ENCODE data around the gene MAST4. TPM values are rescaled to one million over a fixed set of nuclear protein-coding genes. Genes with fewer than 3 reads are reported as not detected.

MAST4 gene
- total RNA-seq, 1 experiment from 2014 or later = 10.9 TPM

GRCh38 chr5:66963559-66963971 lies 367.4 kb downstream of the MAST4 start:
- CTCF ChIA-PET = no interaction called here
- Mint-ChIP-seq H3K4me1 (ENCODE audit: low read depth, unreplicated experiment) (peaks cover 9% of the 10 kb centered on the region), H3K4me3 (ENCODE audit: low read depth, unreplicated experiment) (no peak overlapping the region), H3K9me3 (ENCODE audit: low read depth, unreplicated experiment) (no peaks in the 10 kb centered on the region), H3K36me3 (ENCODE audit: insufficient read depth, unreplicated experiment) (no peaks in the 10 kb centered on the region), H3K27me3 (ENCODE audit: unreplicated experiment) (no peaks in the 10 kb centered on the region), H3K27ac (ENCODE audit: unreplicated experiment) (peak overlapping the region; percentile 43)
- peak; percentile 5 for DNase-seq
- TF ChIP-seq, protein P1, sequence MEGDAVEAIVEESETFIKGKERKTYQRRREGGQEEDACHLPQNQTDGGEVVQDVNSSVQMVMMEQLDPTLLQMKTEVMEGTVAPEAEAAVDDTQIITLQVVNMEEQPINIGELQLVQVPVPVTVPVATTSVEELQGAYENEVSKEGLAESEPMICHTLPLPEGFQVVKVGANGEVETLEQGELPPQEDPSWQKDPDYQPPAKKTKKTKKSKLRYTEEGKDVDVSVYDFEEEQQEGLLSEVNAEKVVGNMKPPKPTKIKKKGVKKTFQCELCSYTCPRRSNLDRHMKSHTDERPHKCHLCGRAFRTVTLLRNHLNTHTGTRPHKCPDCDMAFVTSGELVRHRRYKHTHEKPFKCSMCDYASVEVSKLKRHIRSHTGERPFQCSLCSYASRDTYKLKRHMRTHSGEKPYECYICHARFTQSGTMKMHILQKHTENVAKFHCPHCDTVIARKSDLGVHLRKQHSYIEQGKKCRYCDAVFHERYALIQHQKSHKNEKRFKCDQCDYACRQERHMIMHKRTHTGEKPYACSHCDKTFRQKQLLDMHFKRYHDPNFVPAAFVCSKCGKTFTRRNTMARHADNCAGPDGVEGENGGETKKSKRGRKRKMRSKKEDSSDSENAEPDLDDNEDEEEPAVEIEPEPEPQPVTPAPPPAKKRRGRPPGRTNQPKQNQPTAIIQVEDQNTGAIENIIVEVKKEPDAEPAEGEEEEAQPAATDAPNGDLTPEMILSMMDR (IDR thresholded peaks at IDR 0.05; ENCODE audit: unreplicated experiment) = no peak
- intact Hi-C loops (cut with micrococcal nuclease; ENCODE audit: unreplicated experiment) = no loop called here
- no TSS peak for BruUV-seq (replicated peaks)

DNA sequence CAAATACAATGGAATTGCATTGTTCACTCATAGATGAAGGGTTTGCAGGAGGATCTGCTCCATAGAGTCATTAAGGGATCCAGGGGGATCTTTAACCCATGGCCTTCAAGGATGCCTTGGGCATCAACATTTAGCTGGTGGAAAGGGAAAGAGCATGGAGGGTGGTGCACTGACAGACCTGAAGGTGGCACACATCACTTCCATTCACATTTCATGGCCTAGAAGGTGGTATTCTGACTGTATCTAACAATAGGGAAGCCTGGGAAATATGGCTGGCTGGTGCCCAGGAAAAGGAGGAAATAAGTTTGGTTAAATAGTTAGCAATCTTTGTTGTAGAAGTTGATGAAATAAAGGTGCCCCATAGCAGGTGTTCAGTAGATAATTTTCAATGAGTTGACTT lies 370.2 kb downstream of the MAST4 start:
- H3K4me3 Mint-ChIP-seq (ENCODE audit: low read depth, unreplicated experiment) = no peak overlapping the region
- TF ChIP-seq, protein P1 (IDR thresholded peaks at IDR 0.05; ENCODE audit: unreplicated experiment) = no peak
- H3K27me3 Mint-ChIP-seq (ENCODE audit: unreplicated experiment) = no peaks in the 10 kb centered on the region
- no peak overlapping the region for H3K27ac Mint-ChIP-seq (ENCODE audit: unreplicated experiment)
- no peaks in the 10 kb centered on the region for H3K9me3 Mint-ChIP-seq (ENCODE audit: low read depth, unreplicated experiment)
- intact Hi-C loops (cut with micrococcal nuclease; ENCODE audit: unreplicated experiment) = no loop called here
- no peak for DNase-seq
- no peaks in the 10 kb centered on the region for H3K4me1 Mint-ChIP-seq (ENCODE audit: low read depth, unreplicated experiment)
- H3K36me3 Mint-ChIP-seq (ENCODE audit: insufficient read depth, unreplicated experiment) = no peaks in the 10 kb centered on the region
- no TSS peak for BruUV-seq (replicated peaks)
- CTCF ChIA-PET = no interaction called here

GRCh38 chr5:66967102-66967501 lies 370.9 kb downstream of the MAST4 start:
- Mint-ChIP-seq H3K27ac (ENCODE audit: unreplicated experiment) (no peak overlapping the region), H3K36me3 (ENCODE audit: insufficient read depth, unreplicated experiment) (no peaks in the 10 kb centered on the region), H3K27me3 (ENCODE audit: unreplicated experiment) (no peaks in the 10 kb centered on the region), H3K4me3 (ENCODE audit: low read depth, unreplicated experiment) (no peak overlapping the region), H3K4me1 (ENCODE audit: low read depth, unreplicated experiment) (no peaks in the 10 kb centered on the region), H3K9me3 (ENCODE audit: low read depth, unreplicated experiment) (no peaks in the 10 kb centered on the region)
- CTCF ChIA-PET = interaction anchor here (0.7 kb wide), 1 partner anchor 197 kb away, joined by 3 read pairs; no protein-coding TSS in a partner anchor
- DNase-seq = no peak
- BruUV-seq (replicated peaks) = no TSS peak
- intact Hi-C loops (cut with micrococcal nuclease; ENCODE audit: unreplicated experiment) = no loop called here
- TF ChIP-seq, protein P1 (IDR thresholded peaks at IDR 0.05; ENCODE audit: unreplicated experiment) = no peak

DNA sequence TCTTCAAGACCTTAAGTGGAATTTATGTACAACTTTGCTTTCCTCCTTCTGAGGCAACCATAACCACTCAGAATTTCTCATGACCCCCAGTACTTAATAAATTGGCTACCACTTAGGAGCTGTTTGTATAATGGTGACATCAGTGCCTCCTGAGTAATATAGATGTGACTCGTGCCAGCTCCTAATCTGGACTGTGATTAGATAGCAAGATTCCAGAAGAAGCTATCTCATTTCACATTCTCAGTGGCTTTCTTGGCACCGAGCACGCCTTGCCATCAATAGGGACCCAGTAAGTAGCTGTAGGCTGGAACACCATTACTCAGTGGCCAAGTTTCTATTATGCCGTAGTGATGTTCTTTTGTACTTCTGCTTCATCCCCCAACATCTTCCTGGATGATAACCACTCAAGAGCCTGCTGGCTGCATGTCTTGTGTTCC lies 371.7 kb downstream of the MAST4 start:
- no TSS peak for BruUV-seq (replicated peaks)
- Mint-ChIP-seq H3K27me3 (ENCODE audit: unreplicated experiment) (no peaks in the 10 kb centered on the region), H3K4me1 (ENCODE audit: low read depth, unreplicated experiment) (no peaks in the 10 kb centered on the region), H3K27ac (ENCODE audit: unreplicated experiment) (no peak overlapping the region), H3K9me3 (ENCODE audit: low read depth, unreplicated experiment) (no peaks in the 10 kb centered on the region), H3K4me3 (ENCODE audit: low read depth, unreplicated experiment) (no peak overlapping the region), H3K36me3 (ENCODE audit: insufficient read depth, unreplicated experiment) (no peaks in the 10 kb centered on the region)
- CTCF ChIA-PET = interaction anchor here (0.7 kb wide), 1 partner anchor 196 kb away, joined by 3 read pairs; no protein-coding TSS in a partner anchor
- intact Hi-C loops (cut with micrococcal nuclease; ENCODE audit: unreplicated experiment) = no loop called here
- DNase-seq = no peak
- TF ChIP-seq, protein P1 (IDR thresholded peaks at IDR 0.05; ENCODE audit: unreplicated experiment) = no peak
